ENCODE measurements around the gene SCN1A.

- TF ChIP-seq CTCF (IDR thresholded peaks at IDR 0.05) = no peak
- no peak for TF ChIP-seq POLR2A (IDR thresholded peaks at IDR 0.05)
- TF ChIP-seq EP300 (IDR thresholded peaks at IDR 0.05) = no peak
Observed at GRCh38 chr2:166031054-166031453, 96.8 kb downstream of the SCN1A start.

Measured in tibial nerve (tissue), 4 donors.